NCI-H345 treated with DMSO at 0.1 percent for 48 hours (cell line): ENCODE data around the gene HECTD4.
"Not testable (repeated sequence)": the region's sequence is repeated elsewhere in the genome, so short reads cannot be mapped to it uniquely, and the experiment has no call there.

ENCODE experiments used
- DNase-seq: peaks from one replicate; lab custom pipeline; 2025; ENCODE audit not compliant: unreplicated experiment; lab: John Stamatoyannopoulos, UW

Gene HECTD4

GRCh38 chr12:112166051-112167015 lies 215.9 kb downstream of the HECTD4 start:
- no peak for DNase-seq

GRCh38 chr12:112165624-112166023 lies 216.6 kb downstream of the HECTD4 start:
- no peak for DNase-seq

- no peak for DNase-seq
These were observed 218.1 kb downstream of the HECTD4 start for GRCh38 chr12:112164011-112164660.

GRCh38 chr12:112163471-112163991 lies 218.7 kb downstream of the HECTD4 start:
- no peak for DNase-seq

GRCh38 chr12:112163056-112163455 lies 219.2 kb downstream of the HECTD4 start:
- no peak for DNase-seq

GRCh38 chr12:112162241-112162790 lies 219.9 kb downstream of the HECTD4 start:
- no peak for DNase-seq

GRCh38 chr12:112161711-112162110 lies 220.5 kb downstream of the HECTD4 start:
- no peak for DNase-seq

- DNase-seq: no peak
These were observed 221.6 kb downstream of the HECTD4 start for GRCh38 chr12:112160611-112161010.

- no peak for DNase-seq
These were observed 223.1 kb downstream of the HECTD4 start for GRCh38 chr12:112159146-112159541.

- not testable (repeated sequence) for DNase-seq
These were observed 223.6 kb downstream of the HECTD4 start for GRCh38 chr12:112158461-112159145.

GRCh38 chr12:112153893-112154219 lies 228.4 kb downstream of the HECTD4 start:
- no peak for DNase-seq

GRCh38 chr12:112153181-112153892 lies 228.9 kb downstream of the HECTD4 start:
- DNase-seq: no peak

- no peak for DNase-seq
These were observed 230.3 kb downstream of the HECTD4 start for GRCh38 chr12:112151766-112152541.

GRCh38 chr12:112149596-112149995 lies 232.6 kb downstream of the HECTD4 start:
- no peak for DNase-seq

GRCh38 chr12:112148031-112148513 lies 234.2 kb downstream of the HECTD4 start:
- no peak for DNase-seq

- no peak for DNase-seq
These were observed 236.1 kb downstream of the HECTD4 start for GRCh38 chr12:112146123-112146522.

- DNase-seq: no peak
These were observed 241.5 kb downstream of the HECTD4 start for GRCh38 chr12:112140728-112141127.

GRCh38 chr12:112134731-112135130 lies 247.5 kb downstream of the HECTD4 start:
- DNase-seq: no peak

- no peak for DNase-seq
These were observed 248.8 kb downstream of the HECTD4 start for GRCh38 chr12:112133418-112133817.

- no peak for DNase-seq
These were observed 250.5 kb downstream of the HECTD4 start for GRCh38 chr12:112131686-112132085.
